ENCODE data around the gene BTN1A1. TPM values are rescaled to one million over a fixed set of nuclear protein-coding genes. Genes with fewer than 3 reads are reported as not detected.
"Not testable (repeated sequence)": the region's sequence is repeated elsewhere in the genome, so short reads cannot be mapped to it uniquely, and the experiment has no call there.

BTN1A1 gene
- total RNA-seq, 1 experiment from 2014 or later, result 0.15 TPM

- TF ChIP-seq USF2 (CRISPR knock-in tag; IDR thresholded peaks at IDR 0.05) (no peak), NFATC4 (CRISPR knock-in tag; IDR thresholded peaks at IDR 0.05) (no peak)
These were observed 2.5 kb downstream of the BTN1A1 start (continued) for GRCh38 chr6:26502626-26503025.

GRCh38 chr6:26507658-26508057 lies 7.6 kb downstream of the BTN1A1 start:
- Mint-ChIP-seq H3K27ac (no peak overlapping the region), H3K4me3 (no peak overlapping the region), H3K4me1 (no peaks in the 10 kb centered on the region), H3K36me3 (no peaks in the 10 kb centered on the region), H3K9me3 (no peaks in the 10 kb centered on the region), H3K27me3 (ENCODE audit: low read depth) (peaks cover 28% of the 10 kb centered on the region)
- no peak for TF ChIP-seq ATF1 (CRISPR knock-in tag; IDR thresholded peaks at IDR 0.05)
- TF ChIP-seq TP53 (CRISPR knock-in tag; IDR thresholded peaks at IDR 0.05), result no peak
- no peak for TF ChIP-seq SMAD3 (CRISPR knock-in tag; IDR thresholded peaks at IDR 0.05; ENCODE audit: borderline replicate concordance)
- TF ChIP-seq CREB1 (CRISPR knock-in tag; IDR thresholded peaks at IDR 0.05), result no peak
- no peak for TF ChIP-seq ZNF232 (CRISPR knock-in tag; IDR thresholded peaks at IDR 0.05)
- no peak for TF ChIP-seq MLX (CRISPR knock-in tag; IDR thresholded peaks at IDR 0.05)
- TF ChIP-seq FOXK1 (CRISPR knock-in tag; IDR thresholded peaks at IDR 0.05), result no peak
- no peak for TF ChIP-seq GABPB1 (CRISPR knock-in tag; IDR thresholded peaks at IDR 0.05)
- ChIA-PET CTCF (no interaction called here), POLR2A (no interaction called here)
- no peak for DNase-seq (ENCODE audit: low spot score)
- ATAC-seq, result no peak

GRCh38 chr6:26511033-26511432 lies 10.9 kb downstream of the BTN1A1 start:
- H3K4me1 Mint-ChIP-seq, CTCF ChIA-PET: not testable (repeated sequence)

GRCh38 chr6:26514984-26515383 lies 14.9 kb downstream of the BTN1A1 start:
- Mint-ChIP-seq H3K9me3 (no peaks in the 10 kb centered on the region), H3K27me3 (ENCODE audit: low read depth) (no peaks in the 10 kb centered on the region; the same call in 1 of the 2 replicates), H3K4me1 (peaks cover 3% of the 10 kb centered on the region), H3K36me3 (no peaks in the 10 kb centered on the region), H3K4me3 (no peak overlapping the region), H3K27ac (no peak overlapping the region)
- no peak for TF ChIP-seq NR3C1 (CRISPR knock-in tag; conservative IDR thresholded peaks at IDR 0.05; ENCODE audit: low read depth)
- TF ChIP-seq NFYB (CRISPR knock-in tag; conservative IDR thresholded peaks at IDR 0.05; ENCODE audit: low read depth), result no peak
- TF ChIP-seq PRRX2 (CRISPR knock-in tag; IDR thresholded peaks at IDR 0.05), result no peak
- no peak for TF ChIP-seq STAT6 (CRISPR knock-in tag; conservative IDR thresholded peaks at IDR 0.05; ENCODE audit: low read depth)
- ATAC-seq (no peak), DNase-seq (ENCODE audit: low spot score) (no peak)
- POLR2A ChIA-PET, result no interaction called here
- CTCF ChIA-PET, result no interaction called here

More at GRCh38 chr6:26511033-26511432, 10.9 kb downstream of the BTN1A1 start:
- not testable (repeated sequence) for DNase-seq (ENCODE audit: low spot score); H3K36me3 Mint-ChIP-seq; H3K27ac Mint-ChIP-seq; H3K4me3 Mint-ChIP-seq; H3K27me3 Mint-ChIP-seq (ENCODE audit: low read depth); ATAC-seq; H3K9me3 Mint-ChIP-seq
- POLR2A ChIA-PET, result interaction anchor here (0.6 kb wide), 1 partner anchor 21 kb away, joined by 5 read pairs; no protein-coding TSS in a partner anchor

All from WTC11 (cell line).